VCaP (cell line): ENCODE results near the gene MAMLD1.

ENCODE experiments used
- H3K27ac ChIP-seq: fragments of 450-650 bp; 2 replicates; pipeline ENCODE4 v1.5.1; 2017
- CTCF ChIP-seq: fragments of 450-650 bp; conservative IDR thresholded peaks from 2 replicates; pipeline ENCODE4 v1.5.1; 2017; ENCODE audit warnings: mild to moderate bottlenecking, moderate library complexity

Gene MAMLD1

GRCh38 chrX:150460781-150461180 lies 97.7 kb downstream of the MAMLD1 start:
- no peak for TF ChIP-seq CTCF
- H3K27ac ChIP-seq, result no peak overlapping the region

- no peak overlapping the region for H3K27ac ChIP-seq
- TF ChIP-seq CTCF, result no peak
Observed at GRCh38 chrX:150463566-150463965, 100.4 kb downstream of the MAMLD1 start.

DNA sequence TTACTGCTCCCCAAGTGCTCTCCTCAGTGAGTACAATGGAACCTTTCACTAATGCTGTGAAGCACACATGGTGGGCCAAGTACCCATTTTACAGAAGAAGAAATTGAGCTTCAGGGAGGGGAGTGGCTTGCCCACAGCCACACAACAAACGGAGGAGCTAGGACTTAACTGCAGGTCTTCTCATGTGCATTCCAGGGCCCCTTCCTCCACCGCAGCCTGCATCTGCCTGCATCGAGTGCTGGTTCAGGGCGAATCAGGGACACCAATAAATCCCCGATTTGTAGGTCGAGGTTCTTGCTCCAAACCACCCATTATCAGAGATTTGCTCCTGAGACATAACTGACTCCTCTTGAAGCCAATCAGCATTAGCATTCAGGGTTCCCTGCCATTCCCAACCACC lies 100.9 kb downstream of the MAMLD1 start:
- no peak overlapping the region for H3K27ac ChIP-seq
- no peak for TF ChIP-seq CTCF

GRCh38 chrX:150465326-150465725 lies 102.2 kb downstream of the MAMLD1 start:
- no peak overlapping the region for H3K27ac ChIP-seq
- no peak for TF ChIP-seq CTCF

DNA sequence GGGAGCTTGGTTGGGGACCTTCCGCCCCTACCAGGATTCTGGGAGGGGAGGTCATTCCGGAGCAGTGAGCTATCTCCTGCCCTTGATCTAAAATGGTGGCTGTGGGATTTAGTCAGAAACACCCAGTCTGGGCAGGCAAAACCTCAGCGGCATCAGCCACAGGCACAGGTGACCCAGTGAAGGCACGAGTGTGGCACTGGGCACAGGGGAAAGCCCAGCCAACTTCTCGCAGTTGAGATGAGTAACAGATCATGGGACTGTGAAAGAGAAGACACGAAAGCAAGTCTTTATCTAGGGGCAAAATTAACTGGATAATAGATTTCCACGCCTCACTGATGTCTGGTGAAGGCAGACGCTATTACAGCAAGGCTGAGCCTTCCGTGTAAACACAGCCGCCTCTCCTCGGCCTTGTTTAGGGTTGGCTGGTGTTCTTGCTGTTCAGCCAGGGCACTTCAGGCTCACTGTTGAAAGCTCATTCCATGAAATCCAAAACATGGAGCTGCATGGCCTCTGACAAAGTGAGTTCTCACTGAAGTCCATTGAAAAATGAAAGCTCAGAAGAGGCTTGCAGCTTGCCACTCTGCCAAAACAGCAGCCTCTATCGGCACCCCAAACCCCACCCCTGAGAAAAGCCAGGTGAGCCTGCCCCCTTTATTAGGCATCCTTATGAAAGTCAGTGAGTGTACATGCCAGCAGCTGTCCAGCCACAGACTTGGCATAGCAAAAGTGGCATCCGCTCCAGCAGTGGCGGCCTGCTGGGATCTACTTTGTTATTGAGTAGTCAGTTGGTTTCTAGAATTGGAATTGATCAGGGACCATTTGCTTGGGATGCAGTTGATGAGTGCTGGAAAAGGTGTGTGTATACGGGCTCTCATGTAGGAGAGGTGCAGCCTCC lies 103.0 kb downstream of the MAMLD1 start:
- no peak overlapping the region for H3K27ac ChIP-seq
- no peak for TF ChIP-seq CTCF

- H3K27ac ChIP-seq, result no peak overlapping the region
- TF ChIP-seq CTCF, result no peak
Observed at GRCh38 chrX:150472306-150472705, 109.2 kb downstream of the MAMLD1 start.

DNA sequence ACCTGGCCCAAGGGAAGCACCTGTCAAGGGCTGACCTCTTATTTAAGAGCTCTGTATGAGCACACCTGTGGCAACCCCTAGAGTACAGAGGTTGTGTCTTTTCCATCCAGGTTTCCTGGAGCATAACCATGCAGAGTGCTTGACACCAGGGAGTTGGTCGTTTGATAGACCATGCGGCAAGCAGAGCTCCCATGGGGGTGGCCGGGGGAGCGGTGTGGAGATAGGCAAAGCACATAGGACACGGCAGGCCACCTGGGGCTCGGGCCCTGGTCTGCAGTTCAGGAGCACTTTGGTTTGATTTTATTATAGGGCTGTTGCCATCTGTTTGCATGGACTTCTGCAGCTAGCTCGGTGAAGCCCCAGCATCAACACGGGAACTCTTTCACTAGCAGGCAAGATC lies 110.3 kb downstream of the MAMLD1 start:
- no peak overlapping the region for H3K27ac ChIP-seq
- TF ChIP-seq CTCF, result no peak
